Measurements from ENCODE around the gene FGF19.
"Not testable (repeated sequence)": the region's sequence is repeated elsewhere in the genome, so short reads cannot be mapped to it uniquely, and the experiment has no call there.

FGF19 gene

DNA sequence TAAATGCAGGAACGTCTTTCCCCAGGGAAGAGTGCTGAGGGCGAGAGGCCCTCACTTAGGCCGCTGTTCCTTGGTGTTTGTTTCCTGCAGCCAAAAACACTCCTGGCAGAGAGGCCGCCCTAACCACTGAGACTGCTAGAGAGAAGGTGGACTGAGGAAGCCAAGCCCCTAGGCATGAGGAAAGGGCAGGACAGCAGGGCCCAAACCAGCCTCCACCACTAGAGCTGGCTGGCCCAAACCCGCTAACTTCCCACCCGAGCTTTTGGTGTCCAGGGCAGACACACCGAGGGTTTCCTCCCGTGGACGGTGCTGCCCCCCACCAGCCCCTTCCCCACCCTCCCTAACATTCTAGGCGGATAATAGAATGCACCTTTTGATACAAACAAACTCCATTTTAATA is 6.0 kb downstream of the FGF19 start:
- no peaks in the 10 kb centered on the region for H3K79me2 ChIP-seq (ENCODE audit: insufficient read depth, low read length)
- no peaks in the 10 kb centered on the region for H3K4me1 ChIP-seq (ENCODE audit: insufficient read depth, low read length)
- H3K4me2 ChIP-seq (ENCODE audit: insufficient read depth, low read length), result no peak overlapping the region
- no peak overlapping the region for H3K9ac ChIP-seq (ENCODE audit: low read depth, low read length)
- ATAC-seq (ENCODE audit: insufficient read depth, low read depth) (no peak), DNase-seq (no peak)
- no peak overlapping the region for H3K27ac ChIP-seq (ENCODE audit: low read length)
- TF ChIP-seq EZH2 (IDR thresholded peaks at IDR 0.05; ENCODE audit: borderline replicate concordance, low read depth, low read length, severe bottlenecking), result no peak
- TF ChIP-seq CTCF (IDR thresholded peaks at IDR 0.05; ENCODE audit: borderline replicate concordance, extremely low read depth, low read length, poor library complexity, severe bottlenecking), result no peak
- H3K27me3 ChIP-seq (ENCODE audit: insufficient read depth, low read length, poor library complexity), result no peaks in the 10 kb centered on the region
- no peaks in the 10 kb centered on the region for H4K20me1 ChIP-seq (ENCODE audit: insufficient read depth, low read length)
- no peak overlapping the region for H2AFZ ChIP-seq (ENCODE audit: low read depth, low read length)
- no peaks in the 10 kb centered on the region for H3K36me3 ChIP-seq (ENCODE audit: insufficient read depth, low read length)
- H3K9me3 ChIP-seq (ENCODE audit: insufficient read depth, low read length, severe bottlenecking), result no peaks in the 10 kb centered on the region
- no peak overlapping the region for H3K4me3 ChIP-seq (ENCODE audit: low read depth in 1 of 2, low read length in 2 of 2)

- Histone ChIP-seq H4K20me1 (ENCODE audit: insufficient read depth, low read length) (no peaks in the 10 kb centered on the region), H3K36me3 (ENCODE audit: insufficient read depth, low read length) (no peaks in the 10 kb centered on the region), H3K9ac (ENCODE audit: low read depth, low read length) (no peak overlapping the region), H3K79me2 (ENCODE audit: insufficient read depth, low read length) (no peaks in the 10 kb centered on the region), H2AFZ (ENCODE audit: low read depth, low read length) (no peak overlapping the region), H3K9me3 (ENCODE audit: insufficient read depth, low read length, severe bottlenecking) (no peaks in the 10 kb centered on the region), H3K4me1 (ENCODE audit: insufficient read depth, low read length) (no peaks in the 10 kb centered on the region), H3K4me3 (ENCODE audit: low read depth in 1 of 2, low read length in 2 of 2) (no peak overlapping the region), H3K27me3 (ENCODE audit: insufficient read depth, low read length, poor library complexity) (no peaks in the 10 kb centered on the region), H3K4me2 (ENCODE audit: insufficient read depth, low read length) (no peak overlapping the region), H3K27ac (ENCODE audit: low read length) (no peak overlapping the region)
- ATAC-seq (ENCODE audit: insufficient read depth, low read depth) (no peak), DNase-seq (no peak)
- TF ChIP-seq EZH2 (IDR thresholded peaks at IDR 0.05; ENCODE audit: borderline replicate concordance, low read depth, low read length, severe bottlenecking) (no peak), CTCF (IDR thresholded peaks at IDR 0.05; ENCODE audit: borderline replicate concordance, extremely low read depth, low read length, poor library complexity, severe bottlenecking) (no peak)
Observed at GRCh38 chr11:69697469-69697843, 6.4 kb downstream of the FGF19 start.

- DNase-seq, result no peak
- no peak overlapping the region for H3K4me3 ChIP-seq (ENCODE audit: low read depth in 1 of 2, low read length in 2 of 2)
- H2AFZ ChIP-seq (ENCODE audit: low read depth, low read length), result no peak overlapping the region
- H3K4me1 ChIP-seq (ENCODE audit: insufficient read depth, low read length), result no peaks in the 10 kb centered on the region
- no peaks in the 10 kb centered on the region for H3K27me3 ChIP-seq (ENCODE audit: insufficient read depth, low read length, poor library complexity)
- no peak overlapping the region for H3K27ac ChIP-seq (ENCODE audit: low read length)
- TF ChIP-seq EZH2 (IDR thresholded peaks at IDR 0.05; ENCODE audit: borderline replicate concordance, low read depth, low read length, severe bottlenecking) (no peak), CTCF (IDR thresholded peaks at IDR 0.05; ENCODE audit: borderline replicate concordance, extremely low read depth, low read length, poor library complexity, severe bottlenecking) (no peak)
- no peaks in the 10 kb centered on the region for H3K36me3 ChIP-seq (ENCODE audit: insufficient read depth, low read length)
- ATAC-seq (ENCODE audit: insufficient read depth, low read depth), result no peak
- no peak overlapping the region for H3K4me2 ChIP-seq (ENCODE audit: insufficient read depth, low read length)
- no peak overlapping the region for H3K9ac ChIP-seq (ENCODE audit: low read depth, low read length)
- H3K79me2 ChIP-seq (ENCODE audit: insufficient read depth, low read length), result no peaks in the 10 kb centered on the region
- no peaks in the 10 kb centered on the region for H4K20me1 ChIP-seq (ENCODE audit: insufficient read depth, low read length)
- H3K9me3 ChIP-seq (ENCODE audit: insufficient read depth, low read length, severe bottlenecking), result no peaks in the 10 kb centered on the region
Observed at GRCh38 chr11:69696749-69697468, 6.9 kb downstream of the FGF19 start.

DNA sequence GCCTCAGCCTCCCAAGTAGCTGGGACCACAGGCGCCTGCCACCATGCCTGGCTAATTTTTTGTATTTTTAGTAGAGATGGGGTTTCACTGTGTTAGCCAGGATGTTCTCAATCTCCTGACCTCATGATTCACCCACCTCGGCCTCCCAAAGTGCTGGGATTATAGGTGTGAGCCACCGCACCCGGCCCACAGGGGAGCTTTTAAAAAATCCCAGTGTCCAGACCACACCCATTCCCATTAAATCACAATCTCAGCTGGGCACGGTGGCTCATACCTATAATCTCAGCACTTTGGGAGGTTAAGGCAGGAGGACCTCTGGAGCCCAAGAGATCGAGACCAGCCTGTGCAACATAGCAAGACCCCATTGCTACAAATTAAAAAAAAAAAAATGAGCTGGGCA is 7.8 kb downstream of the FGF19 start:
- H3K27ac ChIP-seq (ENCODE audit: low read length); H3K4me3 ChIP-seq (ENCODE audit: low read depth in 1 of 2, low read length in 2 of 2); H3K36me3 ChIP-seq (ENCODE audit: insufficient read depth, low read length); H2AFZ ChIP-seq (ENCODE audit: low read depth, low read length); H3K27me3 ChIP-seq (ENCODE audit: insufficient read depth, low read length, poor library complexity); H3K4me1 ChIP-seq (ENCODE audit: insufficient read depth, low read length); H3K9ac ChIP-seq (ENCODE audit: low read depth, low read length); ATAC-seq (ENCODE audit: insufficient read depth, low read depth); DNase-seq; H3K9me3 ChIP-seq (ENCODE audit: insufficient read depth, low read length, severe bottlenecking); H3K79me2 ChIP-seq (ENCODE audit: insufficient read depth, low read length); H3K4me2 ChIP-seq (ENCODE audit: insufficient read depth, low read length); H4K20me1 ChIP-seq (ENCODE audit: insufficient read depth, low read length): not testable (repeated sequence)
